Measurements from ENCODE around the gene LSM7. TPM values are rescaled to one million over a fixed set of nuclear protein-coding genes. Genes with fewer than 3 reads are reported as not detected.

The LSM7 gene
- 73.2 and 187 TPM in 2 replicates for total RNA-seq (ENCODE audit: low replicate concordance)

GRCh38 chr19:2328401-2329148 is at the start of gene LSM7, which contains the start of gene SPPL2B:
TSS of gene LSM7 (minus strand) at chr19:2328586. CDS start at chr19:2328566, 20 bp downstream.
TSS of gene SPPL2B (plus strand) at chr19:2328684. CDS start at chr19:2328710, 26 bp downstream.

DNA sequence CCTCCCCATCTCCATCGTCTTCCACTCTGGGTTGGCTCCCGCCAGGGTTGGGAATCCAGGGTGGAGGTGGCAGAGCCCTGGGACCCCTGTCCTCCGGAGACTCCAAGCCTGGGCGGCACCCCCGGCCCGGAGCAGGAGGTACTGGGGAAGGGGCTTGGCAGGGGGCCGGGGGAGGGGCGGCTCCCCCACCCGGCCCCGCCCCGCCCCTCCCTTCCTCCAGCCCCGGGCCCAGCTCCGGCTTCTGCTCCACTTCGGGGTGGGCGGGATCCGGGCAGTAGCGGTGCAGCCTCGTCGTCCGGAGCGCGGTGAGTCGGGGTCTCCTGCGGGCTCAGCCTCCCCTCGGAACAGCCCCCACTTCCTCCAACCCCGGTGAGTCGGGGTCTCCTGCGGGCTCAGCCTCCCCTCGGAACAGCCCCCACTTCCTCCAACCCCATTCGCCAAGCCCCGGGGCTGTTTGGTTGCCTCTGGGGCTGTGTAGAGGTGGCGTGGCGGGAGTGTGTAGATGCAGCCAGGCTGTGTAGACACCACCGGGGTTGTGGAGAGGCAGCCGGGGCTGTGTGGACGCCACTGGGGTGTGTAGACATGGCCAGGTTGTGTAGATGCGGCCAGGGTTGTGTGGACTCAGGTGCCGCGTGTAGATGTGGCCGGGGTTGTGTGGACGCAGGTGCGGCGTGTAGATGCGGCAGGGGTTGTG is 31.8 kb upstream of the LSM7 start, which contains the start of gene TMPRSS9:
TSS of gene TMPRSS9 (plus strand) at position 274 of the 694 bp plus-strand sequence. CDS start 29,521 bp downstream, outside the sequence.

GRCh38 chr19:2308114-2308556 is 20.3 kb downstream of the LSM7 start, which contains the start of gene LINGO3:
TSS of gene LINGO3 (minus strand) at chr19:2308154. CDS start at chr19:2291776, 16,378 bp downstream.

DNA sequence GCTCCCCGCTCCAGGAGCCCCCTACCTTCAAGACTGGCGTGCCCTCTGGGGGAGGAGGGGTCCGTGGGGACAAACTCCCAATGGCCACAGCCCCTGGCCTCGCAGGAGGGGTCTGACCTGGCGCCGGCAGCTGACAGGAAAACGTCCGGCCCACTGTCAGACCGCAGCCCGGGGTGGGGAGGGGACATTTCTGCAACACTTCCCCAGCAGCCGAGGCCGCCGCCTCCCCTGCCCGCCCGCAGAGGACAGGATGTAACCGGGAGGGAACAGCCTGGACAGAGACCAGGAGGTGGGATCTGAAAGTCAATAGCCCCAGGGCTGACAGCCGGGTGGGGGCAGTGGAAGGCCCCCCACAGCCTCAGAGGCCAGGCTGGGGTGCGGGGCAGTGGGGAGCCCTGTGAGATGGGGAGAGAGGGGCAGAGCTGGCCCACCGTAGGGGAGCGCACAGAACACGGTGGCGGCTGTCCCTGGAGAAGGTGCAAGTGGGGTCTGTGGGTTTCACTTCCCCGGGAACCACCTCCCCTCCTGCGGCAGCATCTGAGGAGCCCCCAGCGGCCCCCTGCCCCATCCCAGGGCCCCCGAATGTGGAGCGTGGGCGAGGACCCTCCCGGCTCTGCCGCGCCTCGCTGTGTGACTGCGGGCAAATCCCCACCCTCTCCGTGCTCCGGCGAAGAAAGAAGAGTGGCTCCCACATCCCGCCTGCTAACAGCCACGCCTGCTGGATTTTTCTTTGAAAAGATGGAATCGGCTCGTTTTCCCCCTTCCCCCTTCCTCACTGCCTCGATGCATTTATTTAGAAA is 46.1 kb downstream of the LSM7 start, which contains the start of gene PEAK3:
TSS of gene PEAK3 (minus strand) at position 114 of the 800 bp plus-strand sequence. CDS start 1,244 bp downstream, outside the sequence.

Other genes with a start within 250 kb of the LSM7 start
- gene MOB3A, start 232.3 kb downstream of the LSM7 start, total RNA-seq (ENCODE audit: low replicate concordance) = 11.0 and 13.1 TPM in 2 replicates
- gene IZUMO4, start 231.7 kb downstream of the LSM7 start, total RNA-seq (ENCODE audit: low replicate concordance) = 0.90 and 2.1 TPM in 2 replicates
- gene AP3D1, start 177.0 kb downstream of the LSM7 start, total RNA-seq (ENCODE audit: low replicate concordance) = 97.0 and 114 TPM in 2 replicates
- 2.7 and 4.7 TPM in 2 replicates for gene DOT1L, start 164.7 kb downstream of the LSM7 start, total RNA-seq (ENCODE audit: low replicate concordance)
- 26.0 and 68.1 TPM in 2 replicates for gene PLEKHJ1, start 92.3 kb downstream of the LSM7 start, total RNA-seq (ENCODE audit: low replicate concordance)
- gene SF3A2, start 91.8 kb downstream of the LSM7 start, total RNA-seq (ENCODE audit: low replicate concordance) = 15.4 and 32.9 TPM in 2 replicates
- 0.12 and 0.38 TPM in 2 replicates for gene AMH, start 79.3 kb downstream of the LSM7 start, total RNA-seq (ENCODE audit: low replicate concordance)
- not detected in 2 replicates for gene JSRP1, start 72.2 kb downstream of the LSM7 start, total RNA-seq (ENCODE audit: low replicate concordance)
- gene PEAK3, start 46.4 kb downstream of the LSM7 start, total RNA-seq (ENCODE audit: low replicate concordance) = not detected in 2 replicates
- under 0.01 TPM in 1 of 2 replicates, not detected in the other for gene LINGO3, start 20.4 kb downstream of the LSM7 start, total RNA-seq (ENCODE audit: low replicate concordance)
- gene SPPL2B, start 98 bp upstream of the LSM7 start, total RNA-seq (ENCODE audit: low replicate concordance) = 21.1 and 42.9 TPM in 2 replicates
- not detected in 2 replicates for gene TMPRSS9, start 31.7 kb upstream of the LSM7 start, total RNA-seq (ENCODE audit: low replicate concordance)
- 49.1 and 56.0 TPM in 2 replicates for gene TIMM13, start 99.0 kb upstream of the LSM7 start, total RNA-seq (ENCODE audit: low replicate concordance)
- 63.8 and 82.4 TPM in 2 replicates for gene LMNB2, start 128.4 kb upstream of the LSM7 start, total RNA-seq (ENCODE audit: low replicate concordance)
- 22.2 and 92.3 TPM in 2 replicates for gene GADD45B, start 147.5 kb upstream of the LSM7 start, total RNA-seq (ENCODE audit: low replicate concordance)